Testis (tissue), 2 donors: ENCODE measurements around the gene LPAR5.

ENCODE experiments used
- CTCF ChIP-seq, 3 experiments: fragments of 450-650 bp in 2 of 3; fragments of 200-600 bp in 1 of 3; sonication (generic) in 1 of 3; IDR thresholded peaks; one replicate each; pipeline ENCODE4 v1.5.1; 2016 to 2019; ENCODE audit warnings: antibody characterized with exemption in 3 of 3, mild to moderate bottlenecking in 2 of 3, moderate library complexity in 1 of 3
- POLR2A ChIP-seq: fragments of 450-650 bp; IDR thresholded peaks from one replicate; pipeline ENCODE4 v1.6.1; 2017; ENCODE audit warnings: antibody characterized with exemption, mild to moderate bottlenecking, moderate library complexity

- TF ChIP-seq CTCF (IDR thresholded peaks at IDR 0.05) = no peak
- TF ChIP-seq POLR2A = no peak
These were observed 9.0 kb downstream of the LPAR5 start for GRCh38 chr12:6626654-6627283.
